GM10266 (cell line): ENCODE data around the gene GPR27.

Source experiments
- DNase-seq: peaks from one replicate; pipeline ENCODE4 v3.0.0; 2012; ENCODE audit errors: extremely low spot score
- CTCF ChIP-seq: IDR thresholded peaks from 2 replicates; pipeline ENCODE4 v1.5.1; 2012; ENCODE audit warnings: mild to moderate bottlenecking, low read depth; ENCODE audit not compliant: control insufficient read depth, insufficient read depth; ENCODE audit errors: missing control alignments

Gene GPR27

GRCh38 chr3:71758091-71758490 is 4.4 kb downstream of the GPR27 start:
- no peak for TF ChIP-seq CTCF
- no peak for DNase-seq

GRCh38 chr3:71759401-71759800 is 5.7 kb downstream of the GPR27 start:
- DNase-seq: no peak
- no peak for TF ChIP-seq CTCF

- no peak for TF ChIP-seq CTCF
- DNase-seq: no peak
Observed at GRCh38 chr3:71760140-71760539, 6.5 kb downstream of the GPR27 start.

GRCh38 chr3:71763426-71763825 is 9.8 kb downstream of the GPR27 start:
- no peak for DNase-seq
- TF ChIP-seq CTCF: no peak

- TF ChIP-seq CTCF: no peak
- no peak for DNase-seq
Observed at GRCh38 chr3:71771126-71771525, 17.5 kb downstream of the GPR27 start.

GRCh38 chr3:71771884-71772283 is 18.2 kb downstream of the GPR27 start:
- no peak for DNase-seq
- TF ChIP-seq CTCF: no peak

- no peak for TF ChIP-seq CTCF
- no peak for DNase-seq
Observed at GRCh38 chr3:71776538-71776937, 22.9 kb downstream of the GPR27 start.
